NT2/D1 (cell line): ENCODE results near the gene CNPY3.

Source experiments
- YY1 ChIP-seq: IDR thresholded peaks from 2 replicates; pipeline ENCODE4 v1.6.1; 2011; ENCODE audit not compliant: insufficient read length, insufficient read depth
- ZNF274 ChIP-seq: IDR thresholded peaks from 2 replicates; pipeline ENCODE4 v1.6.1; 2011; ENCODE audit warnings: mild to moderate bottlenecking, low read depth, low read length

- TF ChIP-seq ZNF274: no peak
- TF ChIP-seq YY1: no peak
Measured at GRCh38 chr6:42942444-42942843, 13.2 kb downstream of the CNPY3 start.
